ENCODE measurements around the gene RRN3. TPM values are rescaled to one million over a fixed set of nuclear protein-coding genes. Genes with fewer than 3 reads are reported as not detected.

Gene RRN3
- total and polyA plus RNA-seq, 9 of the 15 experiments (the other 6 are each of a cell fraction or from before 2014, with no cell fraction given), result 22.2 to 49.5 (median 28.4) TPM

DNA sequence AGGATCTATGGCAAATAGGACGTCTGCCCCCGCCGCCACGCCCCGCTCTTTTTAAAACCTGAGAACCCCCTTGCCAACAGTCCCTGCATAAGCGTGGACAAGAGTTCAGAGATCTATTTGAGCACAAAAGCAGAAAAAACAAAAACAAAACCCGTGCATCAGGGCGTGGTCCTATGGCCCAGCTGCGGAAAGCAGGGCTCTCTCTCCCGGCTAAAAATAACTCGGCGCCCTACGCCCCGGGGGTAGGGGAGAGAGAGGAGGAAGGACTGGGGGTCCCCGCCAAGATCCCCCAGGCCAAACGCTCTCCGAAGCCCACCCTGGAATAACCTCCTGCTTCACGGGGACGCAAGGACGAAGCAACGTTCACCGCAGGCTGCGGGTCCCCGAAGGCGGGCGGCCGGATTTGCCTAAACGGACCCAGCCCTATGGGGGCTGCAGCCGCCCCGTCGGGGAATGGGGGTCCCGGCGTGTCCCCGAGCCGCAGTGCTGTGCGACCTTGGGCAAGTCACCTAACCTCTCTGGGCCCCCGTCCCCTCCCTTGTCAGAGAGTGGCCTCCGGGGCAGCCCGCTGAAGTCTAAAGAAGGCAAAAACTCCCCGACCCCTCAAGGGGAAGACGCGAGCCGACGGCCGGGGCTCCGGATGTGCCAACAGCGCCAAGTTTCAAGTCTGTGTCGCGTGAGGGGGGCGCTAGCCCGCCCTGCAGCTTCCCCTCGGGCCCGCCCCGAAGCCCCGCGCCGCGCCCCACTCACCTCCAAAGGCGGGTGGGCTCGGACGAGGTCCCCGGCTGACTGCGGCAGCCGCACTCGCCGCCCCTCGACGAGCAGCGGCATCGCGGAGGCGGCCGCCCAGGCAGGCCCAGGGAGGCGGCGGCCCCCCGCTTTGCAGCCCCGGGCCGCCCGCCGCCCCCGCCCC lies 38.7 kb downstream of the RRN3 start (continued):
- TF ChIP-seq, protein P1, sequence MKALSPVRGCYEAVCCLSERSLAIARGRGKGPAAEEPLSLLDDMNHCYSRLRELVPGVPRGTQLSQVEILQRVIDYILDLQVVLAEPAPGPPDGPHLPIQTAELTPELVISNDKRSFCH (CRISPR knock-in tag; IDR thresholded peaks at IDR 0.05), result no peak
- TF ChIP-seq, protein P1 (tag; IDR thresholded peaks at IDR 0.05), result no peak
- TF ChIP-seq, protein P2, sequence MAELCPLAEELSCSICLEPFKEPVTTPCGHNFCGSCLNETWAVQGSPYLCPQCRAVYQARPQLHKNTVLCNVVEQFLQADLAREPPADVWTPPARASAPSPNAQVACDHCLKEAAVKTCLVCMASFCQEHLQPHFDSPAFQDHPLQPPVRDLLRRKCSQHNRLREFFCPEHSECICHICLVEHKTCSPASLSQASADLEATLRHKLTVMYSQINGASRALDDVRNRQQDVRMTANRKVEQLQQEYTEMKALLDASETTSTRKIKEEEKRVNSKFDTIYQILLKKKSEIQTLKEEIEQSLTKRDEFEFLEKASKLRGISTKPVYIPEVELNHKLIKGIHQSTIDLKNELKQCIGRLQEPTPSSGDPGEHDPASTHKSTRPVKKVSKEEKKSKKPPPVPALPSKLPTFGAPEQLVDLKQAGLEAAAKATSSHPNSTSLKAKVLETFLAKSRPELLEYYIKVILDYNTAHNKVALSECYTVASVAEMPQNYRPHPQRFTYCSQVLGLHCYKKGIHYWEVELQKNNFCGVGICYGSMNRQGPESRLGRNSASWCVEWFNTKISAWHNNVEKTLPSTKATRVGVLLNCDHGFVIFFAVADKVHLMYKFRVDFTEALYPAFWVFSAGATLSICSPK (IDR thresholded peaks at IDR 0.05; ENCODE audit: borderline replicate concordance), result no peak
- TF ChIP-seq, protein P3, sequence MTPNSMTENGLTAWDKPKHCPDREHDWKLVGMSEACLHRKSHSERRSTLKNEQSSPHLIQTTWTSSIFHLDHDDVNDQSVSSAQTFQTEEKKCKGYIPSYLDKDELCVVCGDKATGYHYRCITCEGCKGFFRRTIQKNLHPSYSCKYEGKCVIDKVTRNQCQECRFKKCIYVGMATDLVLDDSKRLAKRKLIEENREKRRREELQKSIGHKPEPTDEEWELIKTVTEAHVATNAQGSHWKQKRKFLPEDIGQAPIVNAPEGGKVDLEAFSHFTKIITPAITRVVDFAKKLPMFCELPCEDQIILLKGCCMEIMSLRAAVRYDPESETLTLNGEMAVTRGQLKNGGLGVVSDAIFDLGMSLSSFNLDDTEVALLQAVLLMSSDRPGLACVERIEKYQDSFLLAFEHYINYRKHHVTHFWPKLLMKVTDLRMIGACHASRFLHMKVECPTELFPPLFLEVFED (CRISPR knock-in tag; conservative IDR thresholded peaks at IDR 0.05), result no peak
- no peak for TF ChIP-seq RAD51 (IDR thresholded peaks at IDR 0.05; ENCODE audit: borderline replicate concordance, low read depth)
- TF ChIP-seq KLF10 (CRISPR knock-in tag; IDR thresholded peaks at IDR 0.05), result no peak
- TF ChIP-seq ZNF263 (CRISPR knock-in tag; IDR thresholded peaks at IDR 0.05; ENCODE audit: borderline replicate concordance), result peak; percentile 33; the same call in 1 of the 2 replicates
- TF ChIP-seq HNRNPL (IDR thresholded peaks at IDR 0.05; ENCODE audit: low read depth, low read length), result 0 out of 2 replicates have a peak, but pooled peaks have one; percentile 29
- no peak for TF ChIP-seq PCBP2 (IDR thresholded peaks at IDR 0.05; ENCODE audit: low read depth, low read length, poor library complexity, severe bottlenecking)
- TF ChIP-seq MAFK (IDR thresholded peaks at IDR 0.05; ENCODE audit: low read length), result no peak
- TF ChIP-seq, protein P4, sequence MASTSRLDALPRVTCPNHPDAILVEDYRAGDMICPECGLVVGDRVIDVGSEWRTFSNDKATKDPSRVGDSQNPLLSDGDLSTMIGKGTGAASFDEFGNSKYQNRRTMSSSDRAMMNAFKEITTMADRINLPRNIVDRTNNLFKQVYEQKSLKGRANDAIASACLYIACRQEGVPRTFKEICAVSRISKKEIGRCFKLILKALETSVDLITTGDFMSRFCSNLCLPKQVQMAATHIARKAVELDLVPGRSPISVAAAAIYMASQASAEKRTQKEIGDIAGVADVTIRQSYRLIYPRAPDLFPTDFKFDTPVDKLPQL (IDR thresholded peaks at IDR 0.05; ENCODE audit: extremely low read depth, insufficient read length), result no peak
- no peak for TF ChIP-seq POLR2AphosphoS5 (IDR thresholded peaks at IDR 0.05; ENCODE audit: control insufficient read depth, insufficient read depth, low read depth, low read length)
- TF ChIP-seq, protein P5, sequence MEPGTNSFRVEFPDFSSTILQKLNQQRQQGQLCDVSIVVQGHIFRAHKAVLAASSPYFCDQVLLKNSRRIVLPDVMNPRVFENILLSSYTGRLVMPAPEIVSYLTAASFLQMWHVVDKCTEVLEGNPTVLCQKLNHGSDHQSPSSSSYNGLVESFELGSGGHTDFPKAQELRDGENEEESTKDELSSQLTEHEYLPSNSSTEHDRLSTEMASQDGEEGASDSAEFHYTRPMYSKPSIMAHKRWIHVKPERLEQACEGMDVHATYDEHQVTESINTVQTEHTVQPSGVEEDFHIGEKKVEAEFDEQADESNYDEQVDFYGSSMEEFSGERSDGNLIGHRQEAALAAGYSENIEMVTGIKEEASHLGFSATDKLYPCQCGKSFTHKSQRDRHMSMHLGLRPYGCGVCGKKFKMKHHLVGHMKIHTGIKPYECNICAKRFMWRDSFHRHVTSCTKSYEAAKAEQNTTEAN (CRISPR knock-in tag; IDR thresholded peaks at IDR 0.05), result no peak
- no peak for TF ChIP-seq TARDBP (IDR thresholded peaks at IDR 0.05)
- TF ChIP-seq, protein P6, sequence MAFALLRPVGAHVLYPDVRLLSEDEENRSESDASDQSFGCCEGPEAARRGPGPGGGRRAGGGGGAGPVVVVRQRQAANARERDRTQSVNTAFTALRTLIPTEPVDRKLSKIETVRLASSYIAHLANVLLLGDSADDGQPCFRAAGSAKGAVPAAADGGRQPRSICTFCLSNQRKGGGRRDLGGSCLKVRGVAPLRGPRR (CRISPR knock-in tag; IDR thresholded peaks at IDR 0.05), result no peak
- TF ChIP-seq, protein P7, sequence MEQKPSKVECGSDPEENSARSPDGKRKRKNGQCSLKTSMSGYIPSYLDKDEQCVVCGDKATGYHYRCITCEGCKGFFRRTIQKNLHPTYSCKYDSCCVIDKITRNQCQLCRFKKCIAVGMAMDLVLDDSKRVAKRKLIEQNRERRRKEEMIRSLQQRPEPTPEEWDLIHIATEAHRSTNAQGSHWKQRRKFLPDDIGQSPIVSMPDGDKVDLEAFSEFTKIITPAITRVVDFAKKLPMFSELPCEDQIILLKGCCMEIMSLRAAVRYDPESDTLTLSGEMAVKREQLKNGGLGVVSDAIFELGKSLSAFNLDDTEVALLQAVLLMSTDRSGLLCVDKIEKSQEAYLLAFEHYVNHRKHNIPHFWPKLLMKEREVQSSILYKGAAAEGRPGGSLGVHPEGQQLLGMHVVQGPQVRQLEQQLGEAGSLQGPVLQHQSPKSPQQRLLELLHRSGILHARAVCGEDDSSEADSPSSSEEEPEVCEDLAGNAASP (IDR thresholded peaks at IDR 0.05), result no peak
- TF ChIP-seq, protein P8, sequence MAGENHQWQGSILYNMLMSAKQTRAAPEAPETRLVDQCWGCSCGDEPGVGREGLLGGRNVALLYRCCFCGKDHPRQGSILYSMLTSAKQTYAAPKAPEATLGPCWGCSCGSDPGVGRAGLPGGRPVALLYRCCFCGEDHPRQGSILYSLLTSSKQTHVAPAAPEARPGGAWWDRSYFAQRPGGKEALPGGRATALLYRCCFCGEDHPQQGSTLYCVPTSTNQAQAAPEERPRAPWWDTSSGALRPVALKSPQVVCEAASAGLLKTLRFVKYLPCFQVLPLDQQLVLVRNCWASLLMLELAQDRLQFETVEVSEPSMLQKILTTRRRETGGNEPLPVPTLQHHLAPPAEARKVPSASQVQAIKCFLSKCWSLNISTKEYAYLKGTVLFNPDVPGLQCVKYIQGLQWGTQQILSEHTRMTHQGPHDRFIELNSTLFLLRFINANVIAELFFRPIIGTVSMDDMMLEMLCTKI (IDR thresholded peaks at IDR 0.05; ENCODE audit: partially characterized antibody), result no peak
